HL-60 (cell line): ENCODE measurements around the gene RTF1.

Experiments used
- GABPA ChIP-seq: IDR thresholded peaks from 2 replicates; pipeline ENCODE4 v1.6.1; 2012; ENCODE audit warnings: low read depth
- POLR2AphosphoS5 ChIP-seq: IDR thresholded peaks from 2 replicates; pipeline ENCODE4 v1.6.1; 2012; ENCODE audit warnings: low read depth
- SPI1 ChIP-seq: IDR thresholded peaks from 2 replicates; pipeline ENCODE4 v1.6.1; 2012; ENCODE audit warnings: low read depth, mild to moderate bottlenecking, borderline replicate concordance
- TF ChIP-seq, protein P1 (sequence below): IDR thresholded peaks from one replicate; pipeline ENCODE4 v1.5.1; 2011; ENCODE audit warnings: low read length, control low read depth, inconsistent platforms; ENCODE audit not compliant: insufficient read depth
- TF ChIP-seq, protein P2 (sequence below): IDR thresholded peaks from 2 replicates; pipeline ENCODE4 v1.6.1; 2012; ENCODE audit warnings: low read depth; ENCODE audit not compliant: insufficient replicate concordance

DNA sequence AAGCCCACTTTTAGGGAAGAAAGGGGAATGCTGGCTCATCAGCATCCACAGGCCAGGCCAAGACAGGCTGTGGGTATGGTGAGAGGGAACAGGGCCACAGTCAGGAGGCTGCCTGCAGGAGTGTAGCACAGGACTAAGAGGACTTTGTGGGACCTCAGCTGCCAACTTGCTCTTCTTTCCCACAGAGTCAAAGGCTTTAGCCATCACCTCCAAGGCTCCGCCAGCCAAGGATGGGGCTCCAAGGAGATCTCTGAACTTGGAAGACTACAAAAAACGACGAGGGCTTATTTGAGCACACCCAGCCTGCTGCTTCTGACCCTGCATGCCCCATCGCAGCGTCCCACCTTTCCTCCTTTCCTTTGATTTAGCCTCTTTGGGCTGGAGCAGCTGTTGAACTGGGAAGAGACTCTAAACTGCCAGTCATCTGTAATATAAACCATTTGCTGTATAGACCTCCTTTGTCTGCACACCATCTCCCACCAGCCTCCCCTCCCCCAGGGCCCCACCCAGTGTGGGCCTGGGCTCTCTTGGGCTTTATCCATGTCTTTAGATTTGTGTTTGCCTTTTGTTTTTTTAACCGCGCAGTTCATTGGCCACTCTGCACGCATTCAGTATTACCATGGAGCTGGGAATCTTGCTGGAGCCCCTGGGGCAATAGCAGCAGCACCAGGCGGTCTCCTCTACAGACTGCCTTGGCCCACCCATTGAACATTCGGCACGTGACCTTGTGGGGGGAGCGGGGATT lies 63.7 kb downstream of the RTF1 start:
- TF ChIP-seq POLR2AphosphoS5 (no peak), GABPA (no peak), SPI1 (no peak)
- TF ChIP-seq, protein P1, sequence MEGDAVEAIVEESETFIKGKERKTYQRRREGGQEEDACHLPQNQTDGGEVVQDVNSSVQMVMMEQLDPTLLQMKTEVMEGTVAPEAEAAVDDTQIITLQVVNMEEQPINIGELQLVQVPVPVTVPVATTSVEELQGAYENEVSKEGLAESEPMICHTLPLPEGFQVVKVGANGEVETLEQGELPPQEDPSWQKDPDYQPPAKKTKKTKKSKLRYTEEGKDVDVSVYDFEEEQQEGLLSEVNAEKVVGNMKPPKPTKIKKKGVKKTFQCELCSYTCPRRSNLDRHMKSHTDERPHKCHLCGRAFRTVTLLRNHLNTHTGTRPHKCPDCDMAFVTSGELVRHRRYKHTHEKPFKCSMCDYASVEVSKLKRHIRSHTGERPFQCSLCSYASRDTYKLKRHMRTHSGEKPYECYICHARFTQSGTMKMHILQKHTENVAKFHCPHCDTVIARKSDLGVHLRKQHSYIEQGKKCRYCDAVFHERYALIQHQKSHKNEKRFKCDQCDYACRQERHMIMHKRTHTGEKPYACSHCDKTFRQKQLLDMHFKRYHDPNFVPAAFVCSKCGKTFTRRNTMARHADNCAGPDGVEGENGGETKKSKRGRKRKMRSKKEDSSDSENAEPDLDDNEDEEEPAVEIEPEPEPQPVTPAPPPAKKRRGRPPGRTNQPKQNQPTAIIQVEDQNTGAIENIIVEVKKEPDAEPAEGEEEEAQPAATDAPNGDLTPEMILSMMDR, result no peak
- TF ChIP-seq, protein P2, sequence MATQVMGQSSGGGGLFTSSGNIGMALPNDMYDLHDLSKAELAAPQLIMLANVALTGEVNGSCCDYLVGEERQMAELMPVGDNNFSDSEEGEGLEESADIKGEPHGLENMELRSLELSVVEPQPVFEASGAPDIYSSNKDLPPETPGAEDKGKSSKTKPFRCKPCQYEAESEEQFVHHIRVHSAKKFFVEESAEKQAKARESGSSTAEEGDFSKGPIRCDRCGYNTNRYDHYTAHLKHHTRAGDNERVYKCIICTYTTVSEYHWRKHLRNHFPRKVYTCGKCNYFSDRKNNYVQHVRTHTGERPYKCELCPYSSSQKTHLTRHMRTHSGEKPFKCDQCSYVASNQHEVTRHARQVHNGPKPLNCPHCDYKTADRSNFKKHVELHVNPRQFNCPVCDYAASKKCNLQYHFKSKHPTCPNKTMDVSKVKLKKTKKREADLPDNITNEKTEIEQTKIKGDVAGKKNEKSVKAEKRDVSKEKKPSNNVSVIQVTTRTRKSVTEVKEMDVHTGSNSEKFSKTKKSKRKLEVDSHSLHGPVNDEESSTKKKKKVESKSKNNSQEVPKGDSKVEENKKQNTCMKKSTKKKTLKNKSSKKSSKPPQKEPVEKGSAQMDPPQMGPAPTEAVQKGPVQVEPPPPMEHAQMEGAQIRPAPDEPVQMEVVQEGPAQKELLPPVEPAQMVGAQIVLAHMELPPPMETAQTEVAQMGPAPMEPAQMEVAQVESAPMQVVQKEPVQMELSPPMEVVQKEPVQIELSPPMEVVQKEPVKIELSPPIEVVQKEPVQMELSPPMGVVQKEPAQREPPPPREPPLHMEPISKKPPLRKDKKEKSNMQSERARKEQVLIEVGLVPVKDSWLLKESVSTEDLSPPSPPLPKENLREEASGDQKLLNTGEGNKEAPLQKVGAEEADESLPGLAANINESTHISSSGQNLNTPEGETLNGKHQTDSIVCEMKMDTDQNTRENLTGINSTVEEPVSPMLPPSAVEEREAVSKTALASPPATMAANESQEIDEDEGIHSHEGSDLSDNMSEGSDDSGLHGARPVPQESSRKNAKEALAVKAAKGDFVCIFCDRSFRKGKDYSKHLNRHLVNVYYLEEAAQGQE, result no peak
